ENCODE measurements around the gene MRI1. TPM values are rescaled to one million over a fixed set of nuclear protein-coding genes. Genes with fewer than 3 reads are reported as not detected.
"Not testable (repeated sequence)": the region's sequence is repeated elsewhere in the genome, so short reads cannot be mapped to it uniquely, and the experiment has no call there.

Gene MRI1
- total and polyA plus RNA-seq, 2 donors (not counting 3 experiments of a cell fraction or from before 2014, with no cell fraction given): 56.2 to 63.2 TPM

DNA sequence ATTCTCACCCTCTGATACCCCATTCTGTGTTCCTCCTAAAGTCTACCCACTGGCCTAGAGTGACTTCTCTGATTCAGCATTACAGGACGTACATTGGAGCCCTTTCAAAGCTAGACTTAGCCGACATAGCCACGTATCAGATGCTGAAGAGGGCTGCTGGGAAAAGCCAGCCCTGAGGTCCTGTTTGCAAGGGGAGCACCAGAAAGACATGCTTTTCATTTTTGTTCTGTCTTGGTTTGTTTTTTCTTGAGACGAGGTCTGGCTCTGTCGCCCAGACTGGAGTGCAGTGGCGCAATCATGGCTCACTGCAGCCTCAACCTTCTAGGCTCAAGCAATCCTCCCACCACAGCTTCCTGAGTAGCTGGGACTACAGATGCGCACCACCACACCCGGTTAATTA is 24.7 kb downstream of the MRI1 start:
- no peak overlapping the region for H3K9ac ChIP-seq (replicated peaks; ENCODE audit: extremely low read depth, insufficient read depth, low read length)
- CTCF ChIA-PET: interaction anchor here (1.3 to 1.9 kb wide), 2 partner anchors 27 to 74 kb away, joined by 5 to 11 read pairs; no protein-coding TSS in a partner anchor
- dilution Hi-C loops (cut with MboI; ENCODE audit: extremely low pct_ligation_motif_present, low sequenced_read_pairs): no loop called here
- H3K4me2 ChIP-seq (ENCODE audit: insufficient read depth, low read length): no peak overlapping the region
- no peaks in the 10 kb centered on the region for H3K36me3 ChIP-seq (ENCODE audit: control insufficient read depth in 2 of 2, extremely low read depth in 1 of 2, insufficient read depth in 2 of 2, low read length in 2 of 2)
- H3K9me3 ChIP-seq (replicated peaks; ENCODE audit: control insufficient read depth, insufficient read depth, low read length): no peaks in the 10 kb centered on the region
- H2AFZ ChIP-seq (ENCODE audit: low read depth, low read length): no peak overlapping the region
- H3K4me1 ChIP-seq (ENCODE audit: control insufficient read depth, extremely low read depth, insufficient read depth, low read length): peaks cover 11% of the 10 kb centered on the region
- no peaks in the 10 kb centered on the region for H3K27me3 ChIP-seq (ENCODE audit: control insufficient read depth in 2 of 2, insufficient read depth in 2 of 2, low read length in 2 of 2)
- TF ChIP-seq MYC (IDR thresholded peaks at IDR 0.05; ENCODE audit: low read depth, low read length) (no peak), EZH2 (IDR thresholded peaks at IDR 0.05; ENCODE audit: borderline replicate concordance, low read depth, low read length, severe bottlenecking) (no peak), POLR2AphosphoS5 (IDR thresholded peaks at IDR 0.05; ENCODE audit: insufficient read depth, low read depth, low read length) (no peak), GATA2 (IDR thresholded peaks at IDR 0.05; ENCODE audit: insufficient read depth, insufficient read length, low read depth, low read length) (no peak), POLR2A (IDR thresholded peaks at IDR 0.05; ENCODE audit: low read depth, low read length) (no peak)
- TF ChIP-seq, protein P1, sequence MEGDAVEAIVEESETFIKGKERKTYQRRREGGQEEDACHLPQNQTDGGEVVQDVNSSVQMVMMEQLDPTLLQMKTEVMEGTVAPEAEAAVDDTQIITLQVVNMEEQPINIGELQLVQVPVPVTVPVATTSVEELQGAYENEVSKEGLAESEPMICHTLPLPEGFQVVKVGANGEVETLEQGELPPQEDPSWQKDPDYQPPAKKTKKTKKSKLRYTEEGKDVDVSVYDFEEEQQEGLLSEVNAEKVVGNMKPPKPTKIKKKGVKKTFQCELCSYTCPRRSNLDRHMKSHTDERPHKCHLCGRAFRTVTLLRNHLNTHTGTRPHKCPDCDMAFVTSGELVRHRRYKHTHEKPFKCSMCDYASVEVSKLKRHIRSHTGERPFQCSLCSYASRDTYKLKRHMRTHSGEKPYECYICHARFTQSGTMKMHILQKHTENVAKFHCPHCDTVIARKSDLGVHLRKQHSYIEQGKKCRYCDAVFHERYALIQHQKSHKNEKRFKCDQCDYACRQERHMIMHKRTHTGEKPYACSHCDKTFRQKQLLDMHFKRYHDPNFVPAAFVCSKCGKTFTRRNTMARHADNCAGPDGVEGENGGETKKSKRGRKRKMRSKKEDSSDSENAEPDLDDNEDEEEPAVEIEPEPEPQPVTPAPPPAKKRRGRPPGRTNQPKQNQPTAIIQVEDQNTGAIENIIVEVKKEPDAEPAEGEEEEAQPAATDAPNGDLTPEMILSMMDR (IDR thresholded peaks at IDR 0.05; ENCODE audit: extremely low read depth in 1 of 2, insufficient read depth in 1 of 2, low read depth in 1 of 2, low read length in 2 of 2): no peak
- POLR2A ChIA-PET: interaction anchor here (1.4 to 1.9 kb wide), 2 partner anchors 7 to 48 kb away, joined by 9 to 14 read pairs; no protein-coding TSS in a partner anchor
- H3K9me1 ChIP-seq (replicated peaks; ENCODE audit: control insufficient read depth, extremely low read depth, insufficient read depth, low read length): no peaks in the 10 kb centered on the region
- intact Hi-C loops (cut with micrococcal nuclease): loop anchor here (5.0 kb wide), 1 partner anchor 283 kb away; the partner anchor contains the start of gene MISP3
- H3K27ac ChIP-seq (ENCODE audit: insufficient read depth, low read depth, low read length): no peak overlapping the region
- H3K79me2 ChIP-seq (ENCODE audit: control insufficient read depth, insufficient read depth, low read length): no peaks in the 10 kb centered on the region
- BruUV-seq (replicated peaks): no TSS peak
- H3K4me3 ChIP-seq (replicated peaks in 1 of 3; ENCODE audit: insufficient read depth in 1 of 3, low read depth in 1 of 3, low read length in 3 of 3): no peak overlapping the region
- FAIRE-seq (no peak), DNase-seq (ENCODE audit: low read depth, low spot score) (no peak)
- no peaks in the 10 kb centered on the region for H4K20me1 ChIP-seq (replicated peaks; ENCODE audit: control insufficient read depth, extremely low read depth, insufficient read depth, low read length)

DNA sequence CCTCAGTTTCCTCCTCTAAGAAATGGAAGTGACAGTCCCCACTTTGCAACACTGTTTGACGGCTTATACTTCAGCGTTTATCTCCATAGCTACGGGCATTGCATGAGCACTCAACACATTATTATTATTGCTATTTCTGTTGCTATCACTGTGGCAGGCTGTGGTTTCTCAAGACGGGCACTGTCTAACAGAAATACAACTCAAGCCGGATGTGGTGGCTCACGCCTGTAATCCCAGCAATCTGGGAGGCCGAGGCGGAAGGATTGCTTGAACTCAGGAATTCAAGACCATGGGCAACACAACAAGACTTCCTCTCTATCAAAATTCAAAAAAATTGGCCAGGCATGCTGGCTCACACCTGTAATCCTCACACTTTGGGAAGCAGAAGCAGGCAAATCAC is 26.0 kb downstream of the MRI1 start:
- BruUV-seq (replicated peaks): no TSS peak
- no peak for TF ChIP-seq POLR2AphosphoS5 (IDR thresholded peaks at IDR 0.05; ENCODE audit: insufficient read depth, low read depth, low read length)
- TF ChIP-seq, protein P2, sequence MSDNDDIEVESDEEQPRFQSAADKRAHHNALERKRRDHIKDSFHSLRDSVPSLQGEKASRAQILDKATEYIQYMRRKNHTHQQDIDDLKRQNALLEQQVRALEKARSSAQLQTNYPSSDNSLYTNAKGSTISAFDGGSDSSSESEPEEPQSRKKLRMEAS (IDR thresholded peaks at IDR 0.05; ENCODE audit: insufficient read depth, insufficient read length): no peak
- ChIA-PET POLR2A (no interaction called here), CTCF (no interaction called here)
- intact Hi-C loops (cut with micrococcal nuclease) (no loop called here), dilution Hi-C loops (cut with MboI; ENCODE audit: extremely low pct_ligation_motif_present, low sequenced_read_pairs) (no loop called here)
- H4K20me1 ChIP-seq (replicated peaks; ENCODE audit: control insufficient read depth, extremely low read depth, insufficient read depth, low read length): no peaks in the 10 kb centered on the region
- no peak overlapping the region for H3K4me2 ChIP-seq (ENCODE audit: insufficient read depth, low read length)
- peaks cover 11% of the 10 kb centered on the region for H3K4me1 ChIP-seq (ENCODE audit: control insufficient read depth, extremely low read depth, insufficient read depth, low read length)
- H3K9ac ChIP-seq (replicated peaks; ENCODE audit: extremely low read depth, insufficient read depth, low read length): no peak overlapping the region
- no peaks in the 10 kb centered on the region for H3K36me3 ChIP-seq (ENCODE audit: control insufficient read depth in 2 of 2, extremely low read depth in 1 of 2, insufficient read depth in 2 of 2, low read length in 2 of 2)
- H3K9me3 ChIP-seq (replicated peaks; ENCODE audit: control insufficient read depth, insufficient read depth, low read length): no peaks in the 10 kb centered on the region
- no peak overlapping the region for H3K27ac ChIP-seq (ENCODE audit: insufficient read depth, low read depth, low read length)
- H2AFZ ChIP-seq (ENCODE audit: low read depth, low read length): no peak overlapping the region
- H3K9me1 ChIP-seq (replicated peaks; ENCODE audit: control insufficient read depth, extremely low read depth, insufficient read depth, low read length): no peaks in the 10 kb centered on the region
- DNase-seq (ENCODE audit: low read depth, low spot score): no peak
- FAIRE-seq: peak; percentile 26
- H3K79me2 ChIP-seq (ENCODE audit: control insufficient read depth, insufficient read depth, low read length): no peaks in the 10 kb centered on the region
- H3K4me3 ChIP-seq (replicated peaks in 1 of 3; ENCODE audit: insufficient read depth in 1 of 3, low read depth in 1 of 3, low read length in 3 of 3): no peak overlapping the region
- H3K27me3 ChIP-seq (ENCODE audit: control insufficient read depth in 2 of 2, insufficient read depth in 2 of 2, low read length in 2 of 2): no peaks in the 10 kb centered on the region

DNA sequence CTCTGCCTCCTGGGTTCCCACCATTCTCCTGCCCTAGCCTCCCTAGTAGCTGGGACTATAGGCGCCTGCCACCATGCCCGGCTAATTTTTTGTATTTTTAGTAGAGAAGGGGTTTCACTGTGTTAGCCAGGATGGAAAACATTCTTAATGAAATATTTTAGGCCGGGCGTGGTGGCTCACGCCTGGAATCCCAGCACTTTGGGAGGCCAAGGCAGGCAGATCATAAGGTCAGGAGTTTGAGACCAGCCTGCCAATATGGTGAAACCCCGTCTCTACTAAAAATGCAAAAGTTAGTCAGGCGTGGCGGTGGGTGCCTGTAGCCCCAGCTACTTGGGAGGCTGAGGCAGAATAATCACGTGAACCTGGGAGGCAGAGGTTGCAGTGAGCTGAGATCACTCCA is 29.0 kb downstream of the MRI1 start:
- H3K36me3 ChIP-seq (ENCODE audit: control insufficient read depth in 2 of 2, extremely low read depth in 1 of 2, insufficient read depth in 2 of 2, low read length in 2 of 2); H3K27me3 ChIP-seq (ENCODE audit: control insufficient read depth in 2 of 2, insufficient read depth in 2 of 2, low read length in 2 of 2); H3K79me2 ChIP-seq (ENCODE audit: control insufficient read depth, insufficient read depth, low read length); H4K20me1 ChIP-seq (replicated peaks; ENCODE audit: control insufficient read depth, extremely low read depth, insufficient read depth, low read length); intact Hi-C loops (cut with micrococcal nuclease); dilution Hi-C loops (cut with MboI; ENCODE audit: extremely low pct_ligation_motif_present, low sequenced_read_pairs); H3K9me3 ChIP-seq (replicated peaks; ENCODE audit: control insufficient read depth, insufficient read depth, low read length); H3K27ac ChIP-seq (ENCODE audit: insufficient read depth, low read depth, low read length); FAIRE-seq; H3K4me3 ChIP-seq (replicated peaks in 1 of 3; ENCODE audit: insufficient read depth in 1 of 3, low read depth in 1 of 3, low read length in 3 of 3); H2AFZ ChIP-seq (ENCODE audit: low read depth, low read length); BruUV-seq (replicated peaks); DNase-seq (ENCODE audit: low read depth, low spot score); H3K4me2 ChIP-seq (ENCODE audit: insufficient read depth, low read length); H3K9me1 ChIP-seq (replicated peaks; ENCODE audit: control insufficient read depth, extremely low read depth, insufficient read depth, low read length); H3K9ac ChIP-seq (replicated peaks; ENCODE audit: extremely low read depth, insufficient read depth, low read length): not testable (repeated sequence)
- ChIA-PET POLR2A (interaction anchor here (0.6 kb wide), 1 partner anchor 10 kb away, joined by 4 read pairs; no protein-coding TSS in a partner anchor), CTCF (interaction anchor here (0.9 to 5.7 kb wide), 2 partner anchors 9 to 69 kb away, joined by 3 to 31 read pairs; no protein-coding TSS in a partner anchor)
- H3K4me1 ChIP-seq (ENCODE audit: control insufficient read depth, extremely low read depth, insufficient read depth, low read length): peaks cover 20% of the 10 kb centered on the region

All from endothelial cell of umbilical vein (primary cell).